CD8-positive, alpha-beta memory T cell (primary cell): ENCODE results near the gene NAA38. TPM values are rescaled to one million over a fixed set of nuclear protein-coding genes. Genes with fewer than 3 reads are reported as not detected.

Experiments used
- CTCF ChIA-PET: fragments of 350-600 bp; sonication (Branson Sonifier 250); formaldehyde crosslinking; loops from one replicate; lab custom pipeline; 2021; ENCODE audit warnings: antibody characterized with exemption; lab: Charles Lee
- POLR2A ChIA-PET: fragments of 350-600 bp; sonication (Branson Sonifier 250); formaldehyde crosslinking; loops from one replicate; lab custom pipeline; 2021; ENCODE audit warnings: antibody characterized with exemption; lab: Charles Lee
- DNase-seq, 5 donors: peaks; one replicate each; pipeline versions ENCODE4 v3.0.0 to v3.0.0-alpha.2; 2020 to 2022; ENCODE audit warnings: mixed read lengths in 1 of 5
- H3K27ac ChIP-seq: one replicate; pipeline ENCODE4 v1.7.0; 2013; ENCODE audit warnings: low read depth, mild to moderate bottlenecking, low read length, moderate library complexity
- H3K27me3 ChIP-seq: 2 replicates; pipeline ENCODE4 v1.7.0; 2013; ENCODE audit warnings: low read length, mild to moderate bottlenecking; ENCODE audit not compliant: insufficient read depth, poor library complexity, severe bottlenecking
- H3K36me3 ChIP-seq: 2 replicates; pipeline ENCODE4 v1.7.0; 2013; ENCODE audit warnings: mild to moderate bottlenecking, low read length, moderate library complexity; ENCODE audit not compliant: insufficient read depth
- H3K4me1 ChIP-seq: 2 replicates; pipeline ENCODE4 v1.7.0; 2013; ENCODE audit warnings: mild to moderate bottlenecking, low read length, moderate library complexity; ENCODE audit not compliant: insufficient read depth
- H3K4me3 ChIP-seq: 2 replicates; pipeline ENCODE4 v1.7.0; 2013; ENCODE audit warnings: mild to moderate bottlenecking, low read length
- H3K9me3 ChIP-seq: 2 replicates; pipeline ENCODE4 v1.7.0; 2013; ENCODE audit warnings: mild to moderate bottlenecking, low read length
- H3K27ac Mint-ChIP-seq, 8 donors: one replicate each; pipeline ENCODE4 v1.8.0; 2020 to 2021; ENCODE audit warnings: mixed read lengths in 8 of 8, mild to moderate bottlenecking in 6 of 8, inconsistent platforms in 3 of 8, moderate library complexity in 3 of 8
- H3K27me3 Mint-ChIP-seq, 2 donors: one replicate each; pipeline ENCODE4 v1.8.0; 2020 to 2021; ENCODE audit warnings: mixed read lengths in 2 of 2, mild to moderate bottlenecking in 1 of 2, moderate library complexity in 1 of 2
- H3K36me3 Mint-ChIP-seq, 3 donors: one replicate each; pipeline ENCODE4 v1.8.0; 2020 to 2021; ENCODE audit warnings: mixed read lengths in 3 of 3, inconsistent platforms in 1 of 3, mild to moderate bottlenecking in 1 of 3
- H3K4me1 Mint-ChIP-seq, 3 donors: one replicate each; pipeline ENCODE4 v1.8.0; 2020 to 2021; ENCODE audit warnings: mixed read lengths in 3 of 3, inconsistent platforms in 1 of 3, mild to moderate bottlenecking in 1 of 3
- H3K4me3 Mint-ChIP-seq, 7 donors: one replicate each; pipeline ENCODE4 v1.8.0; 2020 to 2021; ENCODE audit warnings: mixed read lengths in 7 of 7, mild to moderate bottlenecking in 6 of 7, moderate library complexity in 4 of 7, inconsistent platforms in 2 of 7
- H3K9me3 Mint-ChIP-seq, 5 donors: one replicate each; pipeline ENCODE4 v1.8.0; 2020 to 2022; ENCODE audit warnings: mixed read lengths in 5 of 5, mild to moderate bottlenecking in 3 of 5, moderate library complexity in 2 of 5, inconsistent platforms in 1 of 5
- polyA plus RNA-seq: library from polyadenylated mRNA; unstranded; fragments of 300-500 nt; fragmentation: Illumina TruSeq; gene quantifications from one replicate; pipeline ENCODE4 v1.2.3, GENCODE V29; 2021
- total RNA-seq, 2 experiments: library from RNA; stranded (reverse); gene quantifications; one replicate each; pipeline ENCODE4 v1.2.3, GENCODE V29; 2021

Gene NAA38
- total and polyA plus RNA-seq, 3 experiments from 2014 or later = 58.2 to 162 (median 65.0) TPM

DNA sequence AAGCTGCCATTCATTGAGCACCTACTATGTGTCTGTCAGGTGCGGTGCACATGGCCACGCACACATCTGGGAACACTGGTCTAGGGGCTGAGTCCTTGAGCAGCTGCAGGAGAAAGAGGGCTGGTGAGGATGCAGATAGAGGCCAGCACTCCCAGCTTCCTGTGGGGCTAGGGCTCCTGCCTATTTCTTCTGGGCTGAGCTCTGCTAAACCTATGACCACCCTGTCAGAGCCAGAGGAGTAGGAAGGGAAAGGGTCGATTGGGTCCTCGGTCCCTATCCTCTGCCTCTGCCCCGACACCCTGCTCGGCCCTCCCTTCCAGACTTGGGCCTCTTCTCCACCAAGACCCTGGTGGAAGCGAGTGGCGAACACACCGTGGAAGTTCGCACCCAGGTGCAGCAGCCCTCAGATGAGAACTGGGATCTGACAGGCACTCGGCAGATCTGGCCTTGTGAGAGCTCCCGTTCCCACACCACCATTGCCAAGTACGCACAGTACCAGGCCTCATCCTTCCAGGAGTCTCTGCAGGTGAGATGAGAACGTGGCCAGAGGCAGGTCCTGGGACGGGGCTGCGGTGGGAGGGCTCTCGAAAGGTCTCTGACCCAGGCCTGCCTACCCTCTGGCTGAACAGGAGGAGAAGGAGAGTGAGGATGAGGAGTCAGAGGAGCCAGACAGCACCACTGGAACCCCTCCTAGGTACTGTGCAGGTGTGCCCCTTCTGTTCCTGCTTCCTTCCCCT is 6.5 kb downstream of the NAA38 start:
- peak in 1 of 5 donors; percentile 47 for DNase-seq
- Histone ChIP-seq H3K4me1 (peaks cover 20% of the 10 kb centered on the region), H3K27ac (no peak overlapping the region), H3K27me3 (no peaks in the 10 kb centered on the region), H3K4me3 (peak overlapping the region; percentile 64), H3K36me3 (peaks cover 4% of the 10 kb centered on the region), H3K9me3 (no peaks in the 10 kb centered on the region)
- ChIA-PET POLR2A (interaction anchor here (1.2 kb wide), 1 partner anchor 16 kb away, joined by 8 read pairs; no protein-coding TSS in a partner anchor), CTCF (interaction anchor here (0.8 to 3.5 kb wide), 17 partner anchors 8 to 194 kb away, joined by 3 to 69 read pairs (median 5); partner anchors contain the start of gene KDM6B)
- Mint-ChIP-seq H3K27me3 (peaks cover 0 to 2% of the 10 kb centered on the region in 2 donors), H3K27ac (peak overlapping the region; percentile 71 to 95 (median 86)), H3K9me3 (no peaks in the 10 kb centered on the region), H3K36me3 (peaks cover 0 to 72% (median 2%) of the 10 kb centered on the region in 3 donors), H3K4me3 (peak overlapping the region; percentile 36 to 84 (median 74)), H3K4me1 (peaks cover 11 to 32% (median 12%) of the 10 kb centered on the region in 3 donors)

DNA sequence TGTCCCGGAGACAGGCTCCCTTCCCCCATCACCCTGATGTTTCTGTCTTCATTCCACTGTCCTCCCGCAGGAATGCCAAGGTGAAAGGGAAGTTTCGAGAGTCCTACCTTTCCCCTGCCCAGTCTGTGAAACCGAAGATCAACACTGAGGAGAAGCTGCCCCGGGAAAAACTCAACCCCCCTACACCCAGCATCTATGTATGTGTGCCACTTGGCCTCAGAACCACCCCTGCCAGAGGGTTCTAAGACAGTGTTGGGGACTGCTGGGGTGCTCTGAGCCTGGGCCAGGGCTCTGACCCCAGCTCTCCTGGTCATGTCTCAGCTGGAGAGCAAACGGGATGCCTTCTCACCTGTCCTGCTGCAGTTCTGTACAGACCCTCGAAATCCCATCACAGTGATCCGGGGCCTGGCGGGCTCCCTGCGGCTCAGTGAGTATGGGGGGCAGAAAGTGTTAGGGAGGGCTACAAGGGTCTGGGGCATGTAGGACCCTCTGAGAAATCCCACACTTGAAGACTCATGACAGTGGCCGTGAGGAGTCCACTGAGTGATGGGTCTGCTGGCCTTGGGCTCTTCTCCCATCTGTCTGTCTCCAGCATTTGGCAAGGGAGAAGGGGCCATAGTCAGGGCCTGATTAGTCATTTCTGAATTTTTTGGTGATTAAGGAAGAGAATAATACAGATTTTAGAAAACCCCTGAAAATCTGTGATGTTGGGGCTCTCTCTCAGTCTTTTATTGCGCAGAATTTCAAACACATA is 7.4 kb downstream of the NAA38 start:
- Histone ChIP-seq H3K27me3 (no peaks in the 10 kb centered on the region), H3K27ac (no peak overlapping the region), H3K4me1 (peaks cover 24% of the 10 kb centered on the region), H3K9me3 (no peaks in the 10 kb centered on the region), H3K4me3 (no peak overlapping the region), H3K36me3 (peaks cover 4% of the 10 kb centered on the region)
- ChIA-PET POLR2A (no interaction called here), CTCF (interaction anchor here (1.4 to 3.5 kb wide), 6 partner anchors 15 to 140 kb away, joined by 4 to 69 read pairs (median 8); partner anchors contain the start of gene KDM6B)
- Mint-ChIP-seq H3K36me3 (peaks cover 0 to 72% (median 2%) of the 10 kb centered on the region in 3 donors), H3K27me3 (peaks cover 0 to 2% of the 10 kb centered on the region in 2 donors), H3K27ac (peak overlapping the region in 7 of 8 donors; percentile 21 to 91 (median 70)), H3K9me3 (no peaks in the 10 kb centered on the region), H3K4me3 (peak overlapping the region in 2 of 7 donors; percentile 24 to 73), H3K4me1 (peaks cover 16 to 38% (median 18%) of the 10 kb centered on the region in 3 donors)
- DNase-seq = no peak

DNA sequence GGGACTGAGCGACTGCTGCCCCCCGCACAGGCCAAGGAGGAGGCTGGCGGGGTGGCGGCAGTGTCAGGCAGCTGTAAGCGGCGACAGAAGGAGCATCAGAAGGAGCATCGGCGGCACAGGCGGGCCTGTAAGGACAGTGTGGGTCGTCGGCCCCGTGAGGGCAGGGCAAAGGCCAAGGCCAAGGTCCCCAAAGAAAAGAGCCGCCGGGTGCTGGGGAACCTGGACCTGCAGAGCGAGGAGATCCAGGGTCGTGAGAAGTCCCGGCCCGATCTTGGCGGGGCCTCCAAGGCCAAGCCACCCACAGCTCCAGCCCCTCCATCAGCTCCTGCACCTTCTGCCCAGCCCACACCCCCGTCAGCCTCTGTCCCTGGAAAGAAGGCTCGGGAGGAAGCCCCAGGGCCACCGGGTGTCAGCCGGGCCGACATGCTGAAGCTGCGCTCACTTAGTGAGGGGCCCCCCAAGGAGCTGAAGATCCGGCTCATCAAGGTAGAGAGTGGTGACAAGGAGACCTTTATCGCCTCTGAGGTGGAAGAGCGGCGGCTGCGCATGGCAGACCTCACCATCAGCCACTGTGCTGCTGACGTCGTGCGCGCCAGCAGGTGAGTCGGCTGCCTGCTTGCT is 8.1 kb downstream of the NAA38 start:
- Mint-ChIP-seq H3K9me3 (no peaks in the 10 kb centered on the region), H3K4me3 (peak overlapping the region in 3 of 7 donors; percentile 24 to 73 (median 48)), H3K27me3 (peaks cover 0 to 2% of the 10 kb centered on the region in 2 donors), H3K27ac (peak overlapping the region in 2 of 8 donors; percentile 63 to 91), H3K4me1 (peaks cover 18 to 43% (median 21%) of the 10 kb centered on the region in 3 donors), H3K36me3 (peaks cover 0 to 77% (median 2%) of the 10 kb centered on the region in 3 donors)
- no peaks in the 10 kb centered on the region for H3K9me3 ChIP-seq
- H3K36me3 ChIP-seq = peaks cover 4% of the 10 kb centered on the region
- DNase-seq = peak in 1 of 5 donors; percentile 49
- H3K4me1 ChIP-seq = peaks cover 30% of the 10 kb centered on the region
- H3K27me3 ChIP-seq = no peaks in the 10 kb centered on the region
- ChIA-PET CTCF (interaction anchor here (3.5 kb wide), 1 partner anchor 14 kb away, joined by 69 read pairs; the partner anchor contains the start of gene KDM6B), POLR2A (no interaction called here)
- no peak overlapping the region for H3K4me3 ChIP-seq
- H3K27ac ChIP-seq = no peak overlapping the region

DNA sequence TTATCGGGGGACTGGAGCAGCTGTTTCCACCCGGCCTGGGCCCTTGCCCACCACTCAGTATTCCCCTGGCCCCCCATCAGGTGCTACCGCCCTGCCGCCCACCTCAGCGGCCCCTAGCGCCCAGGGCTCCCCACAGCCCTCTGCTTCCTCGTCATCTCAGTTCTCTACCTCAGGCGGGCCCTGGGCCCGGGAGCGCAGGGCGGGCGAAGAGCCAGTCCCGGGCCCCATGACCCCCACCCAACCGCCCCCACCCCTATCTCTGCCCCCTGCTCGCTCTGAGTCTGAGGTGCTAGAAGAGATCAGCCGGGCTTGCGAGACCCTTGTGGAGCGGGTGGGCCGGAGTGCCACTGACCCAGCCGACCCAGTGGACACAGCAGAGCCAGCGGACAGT is 8.6 kb downstream of the NAA38 start:
- peaks cover 32% of the 10 kb centered on the region for H3K4me1 ChIP-seq
- no peak overlapping the region for H3K27ac Mint-ChIP-seq
- H3K4me3 ChIP-seq = no peak overlapping the region
- ChIA-PET CTCF (interaction anchor here (3.5 kb wide), 1 partner anchor 14 kb away, joined by 69 read pairs; the partner anchor contains the start of gene KDM6B), POLR2A (no interaction called here)
- peaks cover 0 to 4% of the 10 kb centered on the region in 2 donors for H3K27me3 Mint-ChIP-seq
- no peak overlapping the region for H3K27ac ChIP-seq
- H3K36me3 Mint-ChIP-seq = peaks cover 0 to 77% (median 0%) of the 10 kb centered on the region in 3 donors
- peaks cover 21 to 47% (median 24%) of the 10 kb centered on the region in 3 donors for H3K4me1 Mint-ChIP-seq
- no peak for DNase-seq
- no peaks in the 10 kb centered on the region for H3K9me3 Mint-ChIP-seq
- no peak overlapping the region for H3K4me3 Mint-ChIP-seq
- peaks cover 4% of the 10 kb centered on the region for H3K36me3 ChIP-seq
- H3K9me3 ChIP-seq = no peaks in the 10 kb centered on the region
- no peaks in the 10 kb centered on the region for H3K27me3 ChIP-seq

DNA sequence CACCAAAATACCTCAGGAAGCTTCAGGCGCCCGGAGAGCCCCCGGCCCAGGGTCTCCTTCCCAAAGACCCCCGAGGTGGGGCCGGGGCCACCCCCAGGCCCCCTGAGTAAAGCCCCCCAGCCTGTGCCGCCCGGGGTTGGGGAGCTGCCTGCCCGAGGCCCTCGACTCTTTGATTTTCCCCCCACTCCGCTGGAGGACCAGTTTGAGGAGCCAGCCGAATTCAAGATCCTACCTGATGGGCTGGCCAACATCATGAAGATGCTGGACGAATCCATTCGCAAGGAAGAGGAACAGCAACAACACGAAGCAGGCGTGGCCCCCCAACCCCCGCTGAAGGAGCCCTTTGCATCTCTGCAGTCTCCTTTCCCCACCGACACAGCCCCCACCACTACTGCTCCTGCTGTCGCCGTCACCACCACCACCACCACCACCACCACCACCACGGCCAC is 9.2 kb downstream of the NAA38 start:
- DNase-seq = no peak
- ChIA-PET CTCF (no interaction called here), POLR2A (interaction anchor here (0.6 to 0.9 kb wide), 2 partner anchors 9 to 264 kb away, joined by 4 read pairs; partner anchors contain the start of genes CYB5D1 and NAA38)
- H3K27ac Mint-ChIP-seq = peak overlapping the region in 3 of 8 donors; percentile 36 to 84 (median 77)
- peaks cover 0 to 82% (median 0%) of the 10 kb centered on the region in 3 donors for H3K36me3 Mint-ChIP-seq
- peaks cover 32% of the 10 kb centered on the region for H3K4me1 ChIP-seq
- peaks cover 4% of the 10 kb centered on the region for H3K36me3 ChIP-seq
- H3K27me3 ChIP-seq = no peaks in the 10 kb centered on the region
- no peaks in the 10 kb centered on the region for H3K9me3 Mint-ChIP-seq
- no peaks in the 10 kb centered on the region for H3K9me3 ChIP-seq
- H3K4me3 Mint-ChIP-seq = peak overlapping the region in 2 of 7 donors; percentile 37 to 52
- H3K4me1 Mint-ChIP-seq = peaks cover 23 to 47% (median 27%) of the 10 kb centered on the region in 3 donors
- H3K4me3 ChIP-seq = no peak overlapping the region
- no peak overlapping the region for H3K27ac ChIP-seq
- H3K27me3 Mint-ChIP-seq = peaks cover 0 to 7% of the 10 kb centered on the region in 2 donors

DNA sequence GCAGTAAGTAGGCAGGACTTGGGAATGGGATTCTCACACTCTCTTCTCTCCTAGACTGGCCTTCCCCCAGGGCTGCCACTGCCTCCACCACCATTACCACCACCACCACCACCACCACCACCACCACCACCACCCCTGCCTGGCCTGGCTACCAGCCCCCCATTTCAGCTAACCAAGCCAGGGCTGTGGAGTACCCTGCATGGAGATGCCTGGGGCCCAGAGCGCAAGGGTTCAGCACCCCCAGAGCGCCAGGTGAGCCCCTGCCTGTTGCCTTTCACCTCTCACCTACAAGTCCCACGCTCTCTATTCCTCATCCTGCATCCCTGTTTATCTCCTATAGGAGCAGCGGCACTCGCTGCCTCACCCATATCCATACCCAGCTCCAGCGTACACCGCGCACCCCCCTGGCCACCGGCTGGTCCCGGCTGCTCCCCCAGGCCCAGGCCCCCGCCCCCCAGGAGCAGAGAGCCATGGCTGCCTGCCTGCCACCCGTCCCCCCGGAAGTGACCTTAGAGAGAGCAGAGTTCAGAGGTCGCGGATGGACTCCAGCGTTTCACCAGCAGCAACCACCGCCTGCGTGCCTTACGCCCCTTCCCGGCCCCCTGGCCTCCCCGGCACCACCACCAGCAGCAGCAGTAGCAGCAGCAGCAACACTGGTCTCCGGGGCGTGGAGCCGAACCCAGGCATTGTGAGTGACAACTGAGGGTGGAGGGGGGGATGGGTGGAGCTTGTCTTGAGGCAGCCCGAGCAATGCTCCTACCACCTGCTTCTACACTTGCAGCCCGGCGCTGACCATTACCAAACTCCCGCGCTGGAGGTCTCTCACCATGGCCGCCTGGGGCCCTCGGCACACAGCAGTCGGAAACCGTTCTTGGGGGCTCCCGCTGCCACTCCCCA is 10.3 kb downstream of the NAA38 start:
- Mint-ChIP-seq H3K9me3 (peaks cover 0 to 3% (median 0%) of the 10 kb centered on the region in 5 donors), H3K27ac (peak overlapping the region in 7 of 8 donors; percentile 35 to 99 (median 88))
- POLR2A ChIA-PET = no interaction called here

More for the DNA sequence above, 10.3 kb downstream of the NAA38 start:
- peak overlapping the region in 4 of 7 donors; percentile 8 to 69 (median 36) for H3K4me3 Mint-ChIP-seq
- H3K4me1 ChIP-seq = peaks cover 29% of the 10 kb centered on the region
- peak in 1 of 5 donors; percentile 46 for DNase-seq
- H3K27ac ChIP-seq = no peak overlapping the region
- peaks cover 0 to 79% (median 0%) of the 10 kb centered on the region in 3 donors for H3K36me3 Mint-ChIP-seq
- peaks cover 4% of the 10 kb centered on the region for H3K36me3 ChIP-seq
- H3K27me3 Mint-ChIP-seq = peaks cover 0 to 14% of the 10 kb centered on the region in 2 donors
- no peaks in the 10 kb centered on the region for H3K9me3 ChIP-seq
- no peaks in the 10 kb centered on the region for H3K27me3 ChIP-seq
- H3K4me3 ChIP-seq = no peak overlapping the region
- H3K4me1 Mint-ChIP-seq = peaks cover 28 to 51% (median 33%) of the 10 kb centered on the region in 3 donors
- CTCF ChIA-PET = interaction anchor here (3.5 kb wide), 1 partner anchor 12 kb away, joined by 28 read pairs; the partner anchor contains the start of gene KDM6B
